Upper lobe of left lung (tissue), 4 donors: ENCODE results near the gene CACNA1D.

Source experiments
- EP300 ChIP-seq, 4 donors: sonication (generic); formaldehyde crosslinking; IDR thresholded peaks; one replicate each; pipeline ENCODE4 v1.5.1; 2017; ENCODE audit warnings: antibody characterized with exemption in 4 of 4, control low read depth in 2 of 4
- POLR2A ChIP-seq, 4 donors: fragments of 450-650 bp; IDR thresholded peaks; one replicate each; pipeline ENCODE4 v1.5.1; 2016 to 2017; ENCODE audit warnings: antibody characterized with exemption in 4 of 4, mild to moderate bottlenecking in 2 of 4
- TF ChIP-seq, protein P1 (sequence below), 6 experiments: fragments of 450-650 bp in 4 of 6; fragments of 200-600 bp in 2 of 6; sonication (generic) in 2 of 6; IDR thresholded peaks; one replicate each; pipeline ENCODE4 v1.5.1; 2016 to 2019; ENCODE audit warnings: antibody characterized with exemption in 6 of 6

- TF ChIP-seq, protein P1, sequence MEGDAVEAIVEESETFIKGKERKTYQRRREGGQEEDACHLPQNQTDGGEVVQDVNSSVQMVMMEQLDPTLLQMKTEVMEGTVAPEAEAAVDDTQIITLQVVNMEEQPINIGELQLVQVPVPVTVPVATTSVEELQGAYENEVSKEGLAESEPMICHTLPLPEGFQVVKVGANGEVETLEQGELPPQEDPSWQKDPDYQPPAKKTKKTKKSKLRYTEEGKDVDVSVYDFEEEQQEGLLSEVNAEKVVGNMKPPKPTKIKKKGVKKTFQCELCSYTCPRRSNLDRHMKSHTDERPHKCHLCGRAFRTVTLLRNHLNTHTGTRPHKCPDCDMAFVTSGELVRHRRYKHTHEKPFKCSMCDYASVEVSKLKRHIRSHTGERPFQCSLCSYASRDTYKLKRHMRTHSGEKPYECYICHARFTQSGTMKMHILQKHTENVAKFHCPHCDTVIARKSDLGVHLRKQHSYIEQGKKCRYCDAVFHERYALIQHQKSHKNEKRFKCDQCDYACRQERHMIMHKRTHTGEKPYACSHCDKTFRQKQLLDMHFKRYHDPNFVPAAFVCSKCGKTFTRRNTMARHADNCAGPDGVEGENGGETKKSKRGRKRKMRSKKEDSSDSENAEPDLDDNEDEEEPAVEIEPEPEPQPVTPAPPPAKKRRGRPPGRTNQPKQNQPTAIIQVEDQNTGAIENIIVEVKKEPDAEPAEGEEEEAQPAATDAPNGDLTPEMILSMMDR (IDR thresholded peaks at IDR 0.05) = no peak
- TF ChIP-seq EP300 (IDR thresholded peaks at IDR 0.05) (no peak), POLR2A (IDR thresholded peaks at IDR 0.05) (no peak)
Observed at GRCh38 chr3:53799338-53799865, 305.0 kb downstream of the CACNA1D start.
